A549 treated with Hydrocortisone at 1 μM for 4 hours (cell line): ENCODE measurements around the gene NR2F1. TPM values are rescaled to one million over a fixed set of nuclear protein-coding genes. Genes with fewer than 3 reads are reported as not detected.

Experiments used
- total RNA-seq: library from RNA; stranded (reverse); fragments of 200-300 nt; extraction: Qiagen RNA extraction; gene quantifications from 5 replicates; pipeline ENCODE4 v1.2.3, GENCODE V29; 2022

The NR2F1 gene
- total RNA-seq: 4.1 to 4.9 TPM (median 4.4 TPM) in 5 replicates

GRCh38 chr5:93582677-93583438 lies at the start of gene NR2F1:
Gene NR2F1 (plus strand): TSS chr5:93583222. CDS start chr5:93585024, 1,802 bp downstream.

GRCh38 chr5:93580927-93581445 lies 2.0 kb upstream of the NR2F1 start, which contains the start of gene NR2F1-AS1:
Gene NR2F1-AS1 (minus strand): TSS chr5:93581219.

Other genes with a start within 250 kb of the NR2F1 start
- gene NR2F1-AS1, start 2.0 kb upstream of the NR2F1 start, total RNA-seq: 3.1 to 4.7 TPM (median 4.0 TPM) in 5 replicates
- gene POU5F2, start 158.4 kb downstream of the NR2F1 start, total RNA-seq: 0.01 TPM in 1 of 5 replicates, not detected in the others